Sigmoid colon (tissue), 4 donors: ENCODE data around the gene GPR183.

Experiments used
- POLR2A ChIP-seq, 2 donors: fragments of 450-650 bp; IDR thresholded peaks; one replicate each; pipeline ENCODE4 v1.6.1; 2016; ENCODE audit warnings: antibody characterized with exemption in 2 of 2, mild to moderate bottlenecking in 2 of 2, moderate library complexity in 2 of 2
- POLR2AphosphoS5 ChIP-seq, 4 donors: sonication (generic); formaldehyde crosslinking; IDR thresholded peaks; one replicate each; pipeline ENCODE4 v1.6.1; 2017; ENCODE audit warnings: antibody characterized with exemption in 4 of 4
- TF ChIP-seq, protein P1 (sequence below), 4 experiments: fragments of 450-650 bp in 3 of 4; fragments of 200-600 bp in 1 of 4; IDR thresholded peaks; one replicate each; pipeline ENCODE4 v1.5.1; 2016 to 2019; ENCODE audit warnings: antibody characterized with exemption in 4 of 4, mild to moderate bottlenecking in 3 of 4, moderate library complexity in 2 of 4

DNA sequence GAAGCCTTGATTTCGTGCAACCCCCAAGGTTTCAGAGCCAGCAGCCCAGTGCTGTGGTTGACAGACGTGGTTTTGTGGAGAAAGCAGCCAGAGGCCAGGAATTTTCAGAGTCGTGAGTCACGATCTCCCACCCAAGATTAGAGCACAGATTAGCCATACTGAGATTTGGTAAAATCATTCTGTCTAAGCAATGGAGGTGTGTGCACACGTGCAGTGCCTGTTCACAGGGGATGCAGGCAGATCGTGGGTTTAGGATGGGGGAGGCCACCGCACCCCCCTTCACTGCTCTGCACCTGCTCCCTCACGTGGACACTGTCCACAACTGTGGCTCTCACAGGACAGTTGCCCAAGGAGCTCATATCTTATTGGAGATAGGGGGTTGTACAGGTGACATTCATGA lies 46.6 kb upstream of the GPR183 start:
- TF ChIP-seq, protein P1, sequence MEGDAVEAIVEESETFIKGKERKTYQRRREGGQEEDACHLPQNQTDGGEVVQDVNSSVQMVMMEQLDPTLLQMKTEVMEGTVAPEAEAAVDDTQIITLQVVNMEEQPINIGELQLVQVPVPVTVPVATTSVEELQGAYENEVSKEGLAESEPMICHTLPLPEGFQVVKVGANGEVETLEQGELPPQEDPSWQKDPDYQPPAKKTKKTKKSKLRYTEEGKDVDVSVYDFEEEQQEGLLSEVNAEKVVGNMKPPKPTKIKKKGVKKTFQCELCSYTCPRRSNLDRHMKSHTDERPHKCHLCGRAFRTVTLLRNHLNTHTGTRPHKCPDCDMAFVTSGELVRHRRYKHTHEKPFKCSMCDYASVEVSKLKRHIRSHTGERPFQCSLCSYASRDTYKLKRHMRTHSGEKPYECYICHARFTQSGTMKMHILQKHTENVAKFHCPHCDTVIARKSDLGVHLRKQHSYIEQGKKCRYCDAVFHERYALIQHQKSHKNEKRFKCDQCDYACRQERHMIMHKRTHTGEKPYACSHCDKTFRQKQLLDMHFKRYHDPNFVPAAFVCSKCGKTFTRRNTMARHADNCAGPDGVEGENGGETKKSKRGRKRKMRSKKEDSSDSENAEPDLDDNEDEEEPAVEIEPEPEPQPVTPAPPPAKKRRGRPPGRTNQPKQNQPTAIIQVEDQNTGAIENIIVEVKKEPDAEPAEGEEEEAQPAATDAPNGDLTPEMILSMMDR (IDR thresholded peaks at IDR 0.05), result no peak
- TF ChIP-seq POLR2A (IDR thresholded peaks at IDR 0.05) (no peak), POLR2AphosphoS5 (IDR thresholded peaks at IDR 0.05) (no peak)
